DND-41 (cell line): Measurements from ENCODE around the gene MIR17HG.

ENCODE experiments used
- ATAC-seq: fragments of 200-7000 bp; cut with Tn5 transposase; 3 replicates; pipeline ENCODE4 v1.9.1; 2021; ENCODE audit warnings: low read depth; ENCODE audit not compliant: insufficient read depth
- DNase-seq: peaks from one replicate; pipeline ENCODE4 v3.0.0-alpha.2; 2020
- H2AFZ ChIP-seq: 2 replicates; pipeline ENCODE4 v1.6.0; 2012; ENCODE audit warnings: low read depth, low read length
- H3K27ac ChIP-seq: 2 replicates; pipeline ENCODE4 v1.5.1; 2012; ENCODE audit warnings: low read length, inconsistent platforms
- H3K27me3 ChIP-seq: fragments of 200-600 bp; sonication (generic); 2 replicates; pipeline ENCODE4 v1.6.0; 2012; ENCODE audit warnings: low read length, mild to moderate bottlenecking, inconsistent platforms; ENCODE audit not compliant: insufficient read depth, poor library complexity
- H3K36me3 ChIP-seq: 2 replicates; pipeline ENCODE4 v1.5.1; 2012; ENCODE audit warnings: low read length, inconsistent platforms; ENCODE audit not compliant: insufficient read depth
- H3K4me1 ChIP-seq: 2 replicates; pipeline ENCODE4 v1.5.1; 2012; ENCODE audit warnings: mild to moderate bottlenecking, low read length; ENCODE audit not compliant: insufficient read depth
- H3K4me2 ChIP-seq: 2 replicates; pipeline ENCODE4 v1.6.0; 2012; ENCODE audit warnings: mild to moderate bottlenecking, moderate library complexity, low read length, inconsistent platforms; ENCODE audit not compliant: insufficient read depth
- H3K4me3 ChIP-seq, 2 experiments: fragments of 200-600 bp in 1 of 2; shearing (Covaris generic) in 1 of 2; 2 replicates each; pipeline ENCODE4 v1.5.1; 2012 to 2016; ENCODE audit warnings: inconsistent platforms in 2 of 2, low read length in 2 of 2, mild to moderate bottlenecking in 2 of 2, low read depth in 1 of 2, moderate library complexity in 1 of 2
- H3K79me2 ChIP-seq: 2 replicates; pipeline ENCODE4 v1.6.0; 2012; ENCODE audit warnings: low read length, inconsistent platforms; ENCODE audit not compliant: insufficient read depth
- H3K9ac ChIP-seq: 2 replicates; pipeline ENCODE4 v1.6.0; 2012; ENCODE audit warnings: low read depth, mild to moderate bottlenecking, inconsistent platforms, low read length, moderate library complexity
- H3K9me3 ChIP-seq: 2 replicates; pipeline ENCODE4 v1.5.1; 2012; ENCODE audit warnings: low read length, moderate library complexity, mild to moderate bottlenecking, inconsistent platforms; ENCODE audit not compliant: insufficient read depth, severe bottlenecking
- H4K20me1 ChIP-seq: 2 replicates; pipeline ENCODE4 v1.6.0; 2012; ENCODE audit warnings: low read length; ENCODE audit not compliant: insufficient read depth
- EZH2 ChIP-seq: IDR thresholded peaks from 3 replicates; pipeline ENCODE4 v1.6.1; 2012; ENCODE audit warnings: borderline replicate concordance, low read depth, mild to moderate bottlenecking, moderate library complexity, low read length, inconsistent platforms; ENCODE audit not compliant: severe bottlenecking
- TF ChIP-seq, protein P1 (sequence below): IDR thresholded peaks from 2 replicates; pipeline ENCODE4 v1.5.1; 2012; ENCODE audit warnings: borderline replicate concordance, low read length, moderate library complexity, mild to moderate bottlenecking; ENCODE audit not compliant: poor library complexity, severe bottlenecking; ENCODE audit errors: extremely low read depth

Gene MIR17HG

DNA sequence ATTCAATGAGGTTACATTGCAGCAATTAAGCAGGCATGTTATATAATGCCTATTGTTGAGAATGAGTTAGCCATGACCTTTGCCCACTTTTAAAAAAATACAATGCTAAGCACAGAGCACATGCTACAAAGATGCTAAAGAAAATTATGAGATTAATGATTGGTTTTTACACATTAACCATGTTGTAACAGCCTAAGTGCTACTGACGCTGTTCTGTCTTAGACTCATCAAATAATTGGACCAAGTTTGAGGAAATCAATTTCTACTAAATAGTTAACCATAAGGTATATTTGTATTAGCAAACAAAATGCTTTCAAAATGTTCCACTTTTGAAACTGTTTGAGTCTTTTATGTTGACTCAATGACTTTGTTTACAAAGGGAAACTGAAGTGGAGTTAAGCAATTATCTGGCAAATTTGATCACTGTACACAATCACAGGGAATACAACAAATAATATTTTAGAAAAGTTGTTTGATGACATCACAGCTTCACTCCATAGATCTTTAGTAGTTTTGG, 14.3 kb downstream of the MIR17HG start:
- DNase-seq (no peak), ATAC-seq (no peak)
- TF ChIP-seq, protein P1, sequence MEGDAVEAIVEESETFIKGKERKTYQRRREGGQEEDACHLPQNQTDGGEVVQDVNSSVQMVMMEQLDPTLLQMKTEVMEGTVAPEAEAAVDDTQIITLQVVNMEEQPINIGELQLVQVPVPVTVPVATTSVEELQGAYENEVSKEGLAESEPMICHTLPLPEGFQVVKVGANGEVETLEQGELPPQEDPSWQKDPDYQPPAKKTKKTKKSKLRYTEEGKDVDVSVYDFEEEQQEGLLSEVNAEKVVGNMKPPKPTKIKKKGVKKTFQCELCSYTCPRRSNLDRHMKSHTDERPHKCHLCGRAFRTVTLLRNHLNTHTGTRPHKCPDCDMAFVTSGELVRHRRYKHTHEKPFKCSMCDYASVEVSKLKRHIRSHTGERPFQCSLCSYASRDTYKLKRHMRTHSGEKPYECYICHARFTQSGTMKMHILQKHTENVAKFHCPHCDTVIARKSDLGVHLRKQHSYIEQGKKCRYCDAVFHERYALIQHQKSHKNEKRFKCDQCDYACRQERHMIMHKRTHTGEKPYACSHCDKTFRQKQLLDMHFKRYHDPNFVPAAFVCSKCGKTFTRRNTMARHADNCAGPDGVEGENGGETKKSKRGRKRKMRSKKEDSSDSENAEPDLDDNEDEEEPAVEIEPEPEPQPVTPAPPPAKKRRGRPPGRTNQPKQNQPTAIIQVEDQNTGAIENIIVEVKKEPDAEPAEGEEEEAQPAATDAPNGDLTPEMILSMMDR, result no peak
- no peak for TF ChIP-seq EZH2
- Histone ChIP-seq H3K9ac (no peak overlapping the region), H3K4me1 (no peaks in the 10 kb centered on the region), H3K79me2 (no peaks in the 10 kb centered on the region), H3K9me3 (no peaks in the 10 kb centered on the region), H4K20me1 (peaks cover 28% of the 10 kb centered on the region), H2AFZ (no peak overlapping the region), H3K27me3 (no peaks in the 10 kb centered on the region), H3K4me3 (no peak overlapping the region), H3K36me3 (peaks cover 11% of the 10 kb centered on the region; the same call in 1 of the 2 replicates), H3K4me2 (no peak overlapping the region), H3K27ac (no peak overlapping the region)

DNA sequence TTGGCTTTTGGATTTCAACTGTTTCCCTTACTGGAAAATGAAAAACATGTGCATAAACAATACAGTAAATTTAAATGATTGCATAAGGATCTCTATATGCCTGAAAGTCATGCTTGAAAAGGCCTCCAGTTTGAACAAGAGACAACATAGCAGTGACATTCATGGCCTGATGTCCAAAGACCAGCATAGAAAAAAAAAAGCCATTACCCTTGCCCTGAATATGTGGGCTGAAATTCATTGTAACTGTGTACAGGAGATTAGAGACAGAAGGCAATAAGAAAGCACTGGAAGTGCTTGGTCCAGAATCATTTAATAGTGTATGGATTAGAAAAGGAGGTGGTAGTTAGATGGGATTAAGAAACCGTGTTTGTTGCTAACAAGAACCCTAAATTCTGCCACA, 15.4 kb downstream of the MIR17HG start:
- no peaks in the 10 kb centered on the region for H3K4me1 ChIP-seq
- H3K36me3 ChIP-seq, result no peaks in the 10 kb centered on the region
- no peak for TF ChIP-seq EZH2
- H3K79me2 ChIP-seq, result no peaks in the 10 kb centered on the region
- H3K27ac ChIP-seq, result no peak overlapping the region
- H3K9me3 ChIP-seq, result no peaks in the 10 kb centered on the region
- peaks cover 17% of the 10 kb centered on the region for H4K20me1 ChIP-seq
- H3K27me3 ChIP-seq, result no peaks in the 10 kb centered on the region
- no peak overlapping the region for H3K9ac ChIP-seq
- DNase-seq (no peak), ATAC-seq (no peak)
- H3K4me2 ChIP-seq, result no peak overlapping the region
- no peak overlapping the region for H3K4me3 ChIP-seq
- H2AFZ ChIP-seq, result no peak overlapping the region

DNA sequence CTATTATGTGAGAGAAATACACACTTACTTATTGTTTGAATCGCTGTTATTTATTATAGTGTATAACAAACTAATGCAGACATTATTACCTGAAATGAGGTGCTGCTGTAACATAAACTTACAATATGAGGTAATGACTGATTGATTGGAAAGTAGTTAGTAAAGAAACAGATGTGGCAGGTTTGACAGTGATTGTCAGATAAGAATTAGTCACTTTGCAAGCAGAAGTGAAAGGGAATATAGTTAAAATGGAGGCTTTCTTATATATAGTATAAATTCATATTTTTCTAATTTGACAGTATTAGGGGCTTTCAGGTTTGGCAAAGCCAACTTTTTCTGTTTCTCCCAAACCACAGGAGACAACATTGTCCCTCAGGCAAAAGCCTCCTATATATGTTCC, 20.6 kb downstream of the MIR17HG start:
- 0 out of 2 replicates have a peak, but pooled peaks cover 3% of the 10 kb centered on the region for H4K20me1 ChIP-seq

DNA sequence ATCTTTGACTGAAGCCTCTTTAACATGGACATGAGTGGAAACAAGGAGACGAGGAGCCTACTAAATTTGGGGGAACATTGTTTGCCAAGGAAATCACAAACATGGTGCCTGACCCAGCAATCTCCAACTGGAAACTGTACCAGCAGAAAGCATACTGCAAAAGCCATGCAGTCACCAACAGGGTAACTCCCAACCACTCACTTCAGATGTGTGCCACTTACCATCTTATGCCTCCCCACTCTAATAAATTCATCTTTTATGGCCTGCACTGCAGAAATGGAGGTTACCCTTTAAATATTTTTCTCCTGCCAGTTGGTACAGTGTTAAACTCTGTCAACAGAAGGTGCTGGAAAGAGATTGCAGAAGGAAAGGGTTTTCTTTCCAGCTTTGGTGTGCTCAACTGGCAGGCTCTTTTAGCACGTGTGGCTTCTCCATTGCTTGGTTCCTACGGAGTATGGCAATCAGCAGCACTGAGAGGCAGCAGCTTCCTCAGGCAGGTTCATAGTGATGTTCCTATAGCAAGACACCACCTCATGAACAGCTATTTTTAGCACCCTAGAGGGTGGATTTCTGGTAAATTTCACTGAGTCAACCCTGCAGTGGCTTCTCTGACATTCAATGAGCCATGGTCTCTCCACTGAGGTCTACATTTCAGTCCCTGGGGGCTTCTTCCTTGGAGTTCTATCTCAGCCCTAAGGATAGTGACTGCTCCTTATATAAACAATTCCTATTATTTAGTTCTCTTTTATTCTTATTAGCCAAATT, 21.4 kb downstream of the MIR17HG start:
- H3K4me1 ChIP-seq, result no peaks in the 10 kb centered on the region
- H3K4me2 ChIP-seq, result no peak overlapping the region
- no peak overlapping the region for H3K9ac ChIP-seq
- no peak for ATAC-seq
- no peak overlapping the region for H2AFZ ChIP-seq
- 0 out of 2 replicates have a peak, but pooled peaks cover 3% of the 10 kb centered on the region for H4K20me1 ChIP-seq
- H3K27me3 ChIP-seq, result no peaks in the 10 kb centered on the region
- H3K27ac ChIP-seq, result no peak overlapping the region
- no peak for DNase-seq
- no peaks in the 10 kb centered on the region for H3K79me2 ChIP-seq
- no peaks in the 10 kb centered on the region for H3K9me3 ChIP-seq
- no peaks in the 10 kb centered on the region for H3K36me3 ChIP-seq
- TF ChIP-seq, protein P1, result no peak
- no peak for TF ChIP-seq EZH2
- H3K4me3 ChIP-seq, result no peak overlapping the region

More for the DNA sequence above, 20.6 kb downstream of the MIR17HG start:
- Histone ChIP-seq H3K4me2 (no peak overlapping the region), H3K27ac (no peak overlapping the region), H3K4me3 (no peak overlapping the region), H3K79me2 (no peaks in the 10 kb centered on the region), H3K36me3 (no peaks in the 10 kb centered on the region), H3K27me3 (no peaks in the 10 kb centered on the region), H3K9me3 (no peaks in the 10 kb centered on the region), H3K4me1 (no peaks in the 10 kb centered on the region), H2AFZ (no peak overlapping the region), H3K9ac (no peak overlapping the region)
- ATAC-seq, result no peak
- DNase-seq, result no peak
- no peak for TF ChIP-seq EZH2
- TF ChIP-seq, protein P1, result no peak
